Lower lobe of right lung (tissue), 2 donors: ENCODE measurements around the gene NCS1. TPM values are rescaled to one million over a fixed set of nuclear protein-coding genes. Genes with fewer than 3 reads are reported as not detected.

Experiments used
- ATAC-seq, 2 donors: fragments of 200-7000 bp; cut with Tn5 transposase; one replicate each; pipeline ENCODE4 v1.9.1; 2020 to 2022; ENCODE audit warnings: mild to moderate bottlenecking in 2 of 2, moderate library complexity in 2 of 2
- DNase-seq: peaks from one replicate; pipeline ENCODE4 v3.0.0-alpha.2; 2020
- H3K27ac ChIP-seq: fragments of 200-600 bp; one replicate; pipeline ENCODE4 v1.8.0; 2022
- H3K27me3 ChIP-seq: fragments of 200-600 bp; one replicate; pipeline ENCODE4 v1.8.0; 2022; ENCODE audit warnings: low read depth
- H3K36me3 ChIP-seq: fragments of 200-600 bp; one replicate; pipeline ENCODE4 v1.8.0; 2022; ENCODE audit warnings: mild to moderate bottlenecking
- H3K4me1 ChIP-seq: fragments of 200-600 bp; one replicate; pipeline ENCODE4 v1.8.0; 2022
- H3K4me3 ChIP-seq: fragments of 200-600 bp; one replicate; pipeline ENCODE4 v1.8.0; 2022; ENCODE audit warnings: mild to moderate bottlenecking
- H3K9me3 ChIP-seq: fragments of 200-600 bp; one replicate; pipeline ENCODE4 v1.8.0; 2022
- intact Hi-C: fragments of 100-400 bp; cut with DNase I; formaldehyde crosslinking; loops from one replicate; pipeline ENCODE4 v1.11.0; 2022
- total RNA-seq: library from RNA; stranded (reverse); fragmentation: NEBNext Ultra II Directional; extraction: Animal tissue kit (Norgen Biotek cat#: 25700); gene quantifications from one replicate; pipeline ENCODE4 v1.2.1, GENCODE V29; 2021
- TF ChIP-seq, protein P1 (sequence below): fragments of 200-600 bp; IDR thresholded peaks from one replicate; pipeline ENCODE4 v1.8.0; 2022; ENCODE audit warnings: antibody characterized with exemption, mild to moderate bottlenecking
- donor health status: DM: no; HTN: yes; CAD: no; lungs with severe emphysema.

NCS1 gene
- total RNA-seq, 1 donor from 2014 or later, result 7.0 TPM

DNA sequence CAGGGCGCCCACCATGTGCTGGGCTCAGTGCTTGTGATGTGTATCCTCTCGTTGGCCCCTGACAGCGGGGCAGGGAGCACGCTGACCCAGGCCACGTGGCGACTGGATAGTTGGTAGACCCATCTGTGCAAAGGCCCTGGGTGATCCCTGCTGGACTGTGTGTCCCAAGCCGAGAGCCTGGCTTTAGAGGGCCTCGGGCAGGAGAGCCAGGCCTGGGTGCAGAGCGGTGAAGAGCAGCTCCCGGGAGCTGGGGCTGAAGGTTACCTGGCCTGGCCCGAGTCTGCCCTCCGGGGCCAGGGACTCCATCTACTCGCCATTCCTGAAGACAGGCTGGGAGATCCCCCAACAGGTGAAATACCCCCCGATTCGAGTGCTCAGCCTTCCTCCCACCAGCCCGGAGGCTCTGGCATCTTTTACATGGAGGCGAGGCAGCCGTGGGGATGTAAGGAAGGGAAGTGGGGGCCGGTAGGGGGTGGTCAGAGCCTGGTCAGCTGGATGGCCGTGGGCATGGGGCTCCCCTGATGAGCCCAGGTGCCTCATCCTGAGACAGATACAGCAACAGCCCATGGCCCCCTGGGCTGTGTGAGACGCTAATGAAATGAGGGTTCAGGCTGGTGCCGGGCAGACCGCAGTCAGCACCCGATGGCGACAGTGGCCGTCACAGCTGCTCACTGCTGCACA lies 19.0 kb downstream of the NCS1 start:
- Histone ChIP-seq H3K27me3 (no peaks in the 10 kb centered on the region), H3K4me1 (peaks cover 13% of the 10 kb centered on the region), H3K9me3 (no peaks in the 10 kb centered on the region), H3K27ac (no peak overlapping the region), H3K36me3 (no peaks in the 10 kb centered on the region), H3K4me3 (no peak overlapping the region)
- TF ChIP-seq, protein P1, sequence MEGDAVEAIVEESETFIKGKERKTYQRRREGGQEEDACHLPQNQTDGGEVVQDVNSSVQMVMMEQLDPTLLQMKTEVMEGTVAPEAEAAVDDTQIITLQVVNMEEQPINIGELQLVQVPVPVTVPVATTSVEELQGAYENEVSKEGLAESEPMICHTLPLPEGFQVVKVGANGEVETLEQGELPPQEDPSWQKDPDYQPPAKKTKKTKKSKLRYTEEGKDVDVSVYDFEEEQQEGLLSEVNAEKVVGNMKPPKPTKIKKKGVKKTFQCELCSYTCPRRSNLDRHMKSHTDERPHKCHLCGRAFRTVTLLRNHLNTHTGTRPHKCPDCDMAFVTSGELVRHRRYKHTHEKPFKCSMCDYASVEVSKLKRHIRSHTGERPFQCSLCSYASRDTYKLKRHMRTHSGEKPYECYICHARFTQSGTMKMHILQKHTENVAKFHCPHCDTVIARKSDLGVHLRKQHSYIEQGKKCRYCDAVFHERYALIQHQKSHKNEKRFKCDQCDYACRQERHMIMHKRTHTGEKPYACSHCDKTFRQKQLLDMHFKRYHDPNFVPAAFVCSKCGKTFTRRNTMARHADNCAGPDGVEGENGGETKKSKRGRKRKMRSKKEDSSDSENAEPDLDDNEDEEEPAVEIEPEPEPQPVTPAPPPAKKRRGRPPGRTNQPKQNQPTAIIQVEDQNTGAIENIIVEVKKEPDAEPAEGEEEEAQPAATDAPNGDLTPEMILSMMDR, result no peak
- no peak for ATAC-seq
- no peak for DNase-seq
- intact Hi-C loops, result no loop called here

DNA sequence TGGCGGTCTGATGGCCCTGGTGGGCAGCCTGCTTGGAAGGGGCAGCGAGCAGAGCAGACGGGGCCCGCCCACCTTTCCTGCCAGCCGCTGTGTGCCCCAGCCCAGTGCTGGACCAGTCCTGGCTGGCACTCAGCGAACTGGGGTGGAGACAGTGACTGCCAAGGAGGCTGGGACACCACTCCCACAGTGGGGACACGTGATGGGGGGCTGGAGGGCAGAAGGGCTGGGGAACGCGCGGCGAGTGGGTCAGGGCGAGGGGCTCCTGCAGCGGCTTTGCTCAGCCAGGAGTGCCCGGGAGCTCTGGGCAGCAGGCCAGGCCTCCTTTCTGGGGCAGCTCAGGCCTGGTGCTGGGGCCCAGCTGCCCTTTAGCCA lies 19.5 kb downstream of the NCS1 start:
- DNase-seq (no peak), ATAC-seq (no peak)
- H3K4me1 ChIP-seq, result peaks cover 9% of the 10 kb centered on the region
- H3K27ac ChIP-seq, result no peak overlapping the region
- H3K9me3 ChIP-seq, result no peaks in the 10 kb centered on the region
- no peaks in the 10 kb centered on the region for H3K27me3 ChIP-seq
- intact Hi-C loops, result no loop called here
- TF ChIP-seq, protein P1, result no peak
- no peaks in the 10 kb centered on the region for H3K36me3 ChIP-seq
- H3K4me3 ChIP-seq, result no peak overlapping the region

DNA sequence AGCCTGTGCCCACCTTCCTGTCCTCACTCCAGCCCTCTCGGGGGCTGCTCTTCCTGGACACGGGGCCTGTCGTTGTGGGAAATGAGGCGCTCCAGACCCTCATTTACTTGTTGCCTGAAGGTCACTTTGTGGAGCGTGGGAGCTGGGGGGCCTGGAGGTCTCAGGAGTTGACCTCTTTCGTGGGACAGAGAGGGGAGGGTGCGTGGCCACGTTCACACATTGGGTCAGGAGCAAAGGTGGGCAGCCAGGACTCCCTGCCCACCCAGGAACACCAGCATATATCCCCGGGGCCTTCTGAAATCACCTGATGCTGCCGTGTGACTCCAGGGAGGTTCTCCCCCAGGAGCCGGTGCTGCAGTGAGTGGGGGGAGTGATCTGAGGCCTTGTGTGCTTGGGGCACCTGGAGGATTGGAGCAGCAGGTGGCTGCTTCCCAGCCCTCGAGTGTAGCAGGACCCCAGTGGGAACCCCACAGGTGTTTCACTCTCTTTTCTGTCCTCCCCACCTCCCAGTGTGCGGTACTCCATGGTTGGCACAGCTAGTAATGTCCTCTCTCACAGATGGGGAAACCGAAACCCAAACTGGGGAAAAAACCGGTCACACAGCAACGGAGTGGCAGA lies 20.3 kb downstream of the NCS1 start:
- no peak for ATAC-seq
- TF ChIP-seq, protein P1, result no peak
- intact Hi-C loops, result no loop called here
- Histone ChIP-seq H3K27me3 (no peaks in the 10 kb centered on the region), H3K36me3 (no peaks in the 10 kb centered on the region), H3K27ac (no peak overlapping the region), H3K4me1 (peaks cover 1% of the 10 kb centered on the region), H3K9me3 (no peaks in the 10 kb centered on the region), H3K4me3 (no peak overlapping the region)
- DNase-seq, result no peak

DNA sequence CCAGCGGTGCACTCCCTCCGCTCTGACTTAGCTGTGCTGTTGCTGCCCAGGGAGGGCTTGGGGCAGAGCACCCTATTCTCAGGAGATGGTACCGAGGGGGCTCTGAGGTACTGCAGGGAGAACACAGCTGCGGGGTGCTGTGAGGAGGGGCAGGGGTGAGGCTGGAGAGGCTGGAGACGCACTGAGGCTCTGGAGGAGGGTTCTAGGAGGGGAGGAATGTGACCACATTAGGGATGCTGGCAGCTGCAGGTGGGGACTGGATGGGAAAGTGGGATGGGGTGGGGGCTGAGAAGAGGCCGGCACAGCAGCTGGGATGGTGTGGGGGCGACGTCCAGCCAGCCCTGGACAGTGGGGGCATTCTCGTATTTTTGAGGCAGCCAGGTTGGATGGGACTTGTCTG lies 20.9 kb downstream of the NCS1 start:
- peak in 1 of 2 donors; percentile 6 for ATAC-seq
- Histone ChIP-seq H3K9me3 (no peaks in the 10 kb centered on the region), H3K27me3 (no peaks in the 10 kb centered on the region), H3K4me3 (no peak overlapping the region), H3K27ac (no peak overlapping the region), H3K4me1 (no peaks in the 10 kb centered on the region), H3K36me3 (no peaks in the 10 kb centered on the region)
- no peak for DNase-seq
- intact Hi-C loops, result no loop called here
- TF ChIP-seq, protein P1, result no peak

DNA sequence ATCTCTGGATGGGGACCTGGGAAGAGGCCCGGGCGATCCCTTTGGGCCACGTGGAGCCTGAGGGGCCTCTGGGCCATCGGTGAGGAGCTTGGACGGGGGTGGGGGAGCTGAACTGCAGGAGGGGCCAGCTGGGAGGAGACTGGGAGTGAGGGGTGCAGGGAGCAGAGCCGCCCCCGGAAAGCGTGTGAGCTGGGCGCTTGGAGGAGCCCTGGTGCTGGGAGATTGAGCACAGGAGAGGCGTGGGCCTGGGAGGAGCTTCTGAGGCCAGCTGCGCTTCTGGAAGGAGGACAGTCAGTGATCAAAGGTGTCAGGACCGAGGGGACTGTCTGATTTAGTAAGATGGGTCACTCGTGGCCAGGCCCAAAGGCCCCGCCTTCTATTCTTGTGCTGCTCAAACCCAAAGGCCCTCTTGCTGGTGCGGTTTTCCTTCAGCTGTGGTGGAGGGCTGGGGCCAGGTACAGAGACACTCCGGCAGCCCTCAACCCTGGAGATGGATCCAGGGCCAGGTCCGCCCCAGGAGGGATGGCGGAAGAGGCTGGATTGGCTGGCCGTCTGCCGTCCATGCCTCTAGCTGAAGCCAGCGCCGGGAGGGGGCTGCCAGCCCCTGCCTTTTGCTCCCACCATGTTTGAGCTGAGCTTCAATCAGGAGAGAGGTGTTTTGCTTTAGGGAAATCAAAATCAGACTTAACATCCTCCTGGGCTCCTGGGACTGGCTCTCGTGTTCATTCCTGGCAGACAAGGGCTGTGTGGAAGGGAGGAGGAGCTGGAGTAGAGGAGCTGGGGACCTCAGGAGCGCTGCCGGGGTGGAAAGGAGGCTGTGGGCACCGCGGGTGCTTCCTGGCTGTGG lies 21.6 kb downstream of the NCS1 start:
- Histone ChIP-seq H3K9me3 (no peaks in the 10 kb centered on the region), H3K4me1 (no peaks in the 10 kb centered on the region), H3K27me3 (no peaks in the 10 kb centered on the region), H3K27ac (no peak overlapping the region), H3K4me3 (no peak overlapping the region), H3K36me3 (no peaks in the 10 kb centered on the region)
- no peak for DNase-seq
- peak in 1 of 2 donors; percentile 13 for ATAC-seq
- TF ChIP-seq, protein P1, result no peak
- intact Hi-C loops, result no loop called here
